GM18867 (cell line): Measurements from ENCODE around the gene ITGA6.
A peak's percentile ranks its signal among the peaks of the same experiment; 100 is the strongest.

Experiments used
- ATAC-seq: cut with Tn5 transposase; IDR thresholded peaks from one replicate; pipeline ENCODE4 v1.9.1; 2021; ENCODE audit warnings: mild to moderate bottlenecking, moderate library complexity; ENCODE audit not compliant: unreplicated experiment

Gene ITGA6

DNA sequence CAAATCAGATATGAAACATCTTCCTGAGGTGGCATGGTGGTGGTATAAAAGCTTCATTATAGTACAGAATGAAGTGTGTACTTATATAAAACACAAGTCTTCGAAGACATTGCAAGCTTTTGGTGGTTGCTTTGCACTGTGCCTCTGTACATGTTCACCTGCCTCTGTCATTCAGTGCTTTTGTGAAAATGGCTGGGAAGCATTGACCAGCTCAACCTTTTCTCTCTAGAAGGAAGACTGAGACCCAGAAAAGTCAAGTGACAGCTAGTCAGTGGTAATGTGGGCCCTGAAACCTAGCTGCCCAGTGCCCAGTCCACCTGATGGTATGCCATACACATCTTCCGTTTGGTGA, 12.1 kb downstream of the ITGA6 start:
- ATAC-seq, result no peak

DNA sequence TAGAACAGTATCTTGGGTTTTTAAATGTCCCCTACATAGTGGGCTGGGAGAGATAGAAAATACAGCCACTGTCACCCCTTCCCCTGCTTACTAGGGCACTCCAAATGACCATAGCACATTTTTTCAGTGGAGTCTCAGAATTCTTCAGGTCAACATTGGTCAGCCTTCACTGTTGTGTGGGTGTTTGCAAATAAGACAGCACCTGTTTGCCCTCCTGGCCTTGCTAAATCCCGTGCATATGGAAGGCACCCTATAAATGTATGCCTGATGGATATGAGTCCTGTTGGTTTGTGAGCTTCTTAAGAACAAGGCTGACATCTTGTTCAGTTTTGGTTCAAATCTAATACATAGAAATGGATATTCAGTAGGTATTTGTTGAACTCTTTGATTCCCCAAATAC, 12.5 kb downstream of the ITGA6 start:
- ATAC-seq, result no peak

DNA sequence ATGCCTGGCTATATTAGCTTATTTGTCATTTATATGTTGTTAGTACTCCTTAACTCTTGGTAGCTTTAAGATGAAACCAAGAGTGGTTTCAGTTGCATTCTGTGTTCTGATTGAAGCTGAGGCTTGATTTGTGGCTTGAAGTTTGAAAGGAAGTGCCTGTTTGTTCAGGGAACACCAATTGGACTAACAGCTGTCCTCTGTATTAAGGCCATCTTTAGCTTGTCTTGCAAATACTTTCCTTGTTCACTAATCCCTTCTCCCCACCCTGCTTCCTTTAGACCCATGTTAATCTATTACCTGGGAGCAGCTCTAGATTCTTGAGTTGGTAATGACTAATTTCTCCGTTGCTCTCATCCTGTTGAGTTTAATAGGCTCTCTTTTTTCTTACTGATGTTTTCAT, 13.4 kb downstream of the ITGA6 start:
- ATAC-seq, result no peak

DNA sequence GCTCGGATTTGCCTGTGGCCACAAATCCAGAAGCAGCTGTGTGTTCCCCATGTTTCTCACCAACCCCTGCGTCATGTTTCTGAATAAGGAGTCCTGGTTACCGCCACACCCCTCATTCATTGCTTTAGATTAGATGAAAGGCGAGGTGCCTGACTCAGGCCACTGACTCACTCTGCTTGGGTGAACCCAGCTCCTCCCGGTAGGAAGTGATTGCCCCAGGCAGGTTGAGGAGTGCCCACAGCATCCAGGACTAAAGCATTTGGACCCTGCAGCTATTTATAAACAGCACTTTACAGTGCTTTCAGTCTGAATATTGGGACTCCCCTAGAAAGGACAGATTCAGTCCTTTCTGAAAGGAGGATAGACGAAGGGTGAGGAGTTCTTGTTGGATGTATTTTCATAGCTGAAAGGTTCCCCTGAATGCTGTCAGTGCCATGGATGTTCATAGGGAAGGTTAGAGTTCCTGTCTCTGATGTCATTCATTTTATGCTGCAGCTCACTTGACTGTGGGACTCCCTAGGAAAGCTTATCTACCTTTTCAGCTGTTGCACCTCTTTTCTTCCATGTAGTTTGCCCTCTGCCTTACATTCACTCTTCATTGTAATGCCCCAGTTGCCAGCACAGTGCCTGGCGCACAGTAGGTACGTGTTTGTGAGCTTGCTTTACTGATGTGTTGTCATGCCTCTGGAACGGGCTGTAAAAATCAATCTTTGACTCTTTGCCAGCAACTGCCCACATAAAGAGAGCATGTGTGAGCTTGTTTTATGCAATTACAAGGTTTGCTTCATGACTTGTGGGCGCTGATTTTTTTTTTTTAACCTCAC, 14.9 kb downstream of the ITGA6 start:
- ATAC-seq, result no peak

DNA sequence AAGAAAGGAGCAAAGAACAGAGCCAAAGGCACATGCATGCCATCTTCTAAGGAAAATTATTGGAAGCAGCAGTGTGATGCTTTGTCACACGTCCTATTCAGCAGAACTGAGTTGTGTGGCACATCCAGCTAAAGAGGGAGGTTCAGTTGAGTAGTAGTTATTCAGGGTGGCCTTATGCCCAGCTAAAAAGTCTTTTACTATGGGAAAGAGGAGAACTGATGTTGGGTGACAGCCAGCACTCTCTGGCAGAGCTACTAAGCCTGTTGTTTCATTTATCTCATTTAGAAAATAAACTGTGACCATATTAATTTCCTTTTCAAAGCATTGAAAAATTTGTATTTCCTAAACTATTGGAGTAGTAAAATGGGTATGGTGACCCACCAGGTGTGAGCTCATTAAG, 18.5 kb downstream of the ITGA6 start:
- no peak for ATAC-seq

DNA sequence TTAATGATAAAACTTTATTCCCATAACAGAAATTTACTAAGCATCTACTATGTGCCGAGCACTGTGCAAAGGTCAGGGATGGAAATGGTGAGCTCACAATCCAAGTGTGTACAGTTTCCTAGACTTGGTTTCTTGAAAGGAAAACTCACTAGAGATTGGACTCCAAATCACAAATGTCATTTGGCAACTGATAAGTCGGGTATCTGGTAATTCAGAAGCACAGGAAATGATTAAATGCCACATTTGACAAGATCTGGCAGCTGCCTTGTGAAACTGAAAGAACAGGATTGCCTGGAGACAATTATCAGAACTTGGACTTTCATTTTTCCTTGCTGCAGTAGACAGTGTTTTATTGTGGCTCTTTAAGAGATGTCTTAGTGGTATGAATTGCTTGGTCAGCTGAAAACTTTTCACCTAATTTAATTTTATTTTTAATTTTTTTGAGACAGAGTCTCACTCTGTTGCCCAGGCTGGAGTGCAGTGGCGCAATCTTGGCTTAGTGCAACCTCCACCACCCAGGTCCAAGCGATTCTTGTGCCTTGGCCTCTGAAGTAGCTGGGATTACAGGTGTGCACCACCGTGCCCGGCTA, 19.2 kb downstream of the ITGA6 start:
- ATAC-seq, result no peak

DNA sequence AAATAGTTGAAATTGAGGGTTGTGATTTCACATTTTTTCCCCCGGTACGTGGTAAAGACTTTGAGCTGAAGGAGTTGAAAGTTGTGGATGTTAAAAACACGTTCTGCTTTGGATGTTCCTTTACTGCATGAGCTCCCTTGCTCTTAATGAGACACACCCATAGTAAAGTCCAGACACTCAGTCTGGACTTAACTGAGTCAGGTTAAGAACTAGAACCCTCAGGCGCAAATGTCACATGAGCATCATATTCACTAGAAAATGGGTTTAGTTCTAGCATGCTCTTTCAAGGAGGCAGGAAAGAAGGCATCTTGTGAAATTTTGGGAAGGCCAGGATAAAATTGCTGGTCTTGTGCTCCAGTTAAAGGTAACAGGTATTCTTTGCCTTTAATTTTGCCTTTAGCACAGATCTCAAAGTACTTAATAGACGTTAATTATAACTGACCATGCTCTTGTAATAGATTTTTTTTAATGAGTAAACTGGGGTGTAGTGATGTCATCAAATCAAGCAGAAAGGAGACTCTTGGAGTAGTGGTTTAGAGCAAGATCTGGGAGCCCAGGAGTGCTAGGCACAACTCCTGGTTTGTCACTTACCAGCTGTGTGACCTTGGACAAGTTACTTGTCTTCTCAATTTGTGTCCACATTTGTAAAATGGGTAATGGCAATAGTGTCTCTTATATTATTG, 20.6 kb downstream of the ITGA6 start:
- ATAC-seq, result no peak

DNA sequence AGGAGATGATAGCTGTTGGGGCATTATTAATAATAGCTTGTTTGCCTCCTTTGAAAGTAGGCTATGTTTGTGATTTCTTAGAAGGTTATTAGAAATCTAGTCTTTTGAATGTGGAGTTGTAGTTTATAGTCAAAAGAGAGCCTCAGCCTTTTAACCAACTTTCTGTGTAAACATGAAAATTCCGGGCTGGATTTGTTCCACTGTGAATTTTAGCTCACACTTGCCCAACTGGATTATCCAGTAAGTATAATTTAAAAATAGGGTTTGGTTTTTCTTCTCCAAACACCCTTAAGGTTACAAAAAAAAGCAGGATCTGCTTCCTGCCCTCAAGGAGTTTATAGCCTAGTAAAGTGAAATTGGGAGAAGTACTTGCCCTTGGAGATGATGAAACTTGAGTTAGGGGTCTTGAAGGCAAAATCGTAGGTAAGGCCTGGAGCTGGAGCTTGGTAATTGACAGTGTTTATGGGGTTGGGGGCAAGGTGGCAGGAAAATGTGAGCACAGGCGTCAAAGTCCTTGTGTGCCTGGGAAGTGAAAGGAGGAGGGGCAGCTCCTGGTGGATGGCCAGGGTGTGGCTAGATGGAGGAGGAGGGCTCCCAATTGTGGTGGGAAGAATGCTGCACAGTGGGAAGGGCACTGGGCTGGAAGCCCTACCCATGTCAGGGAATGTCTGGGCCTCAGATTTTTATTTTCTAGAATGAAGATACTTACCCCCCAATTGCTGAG, 21.3 kb downstream of the ITGA6 start:
- ATAC-seq, result no peak

DNA sequence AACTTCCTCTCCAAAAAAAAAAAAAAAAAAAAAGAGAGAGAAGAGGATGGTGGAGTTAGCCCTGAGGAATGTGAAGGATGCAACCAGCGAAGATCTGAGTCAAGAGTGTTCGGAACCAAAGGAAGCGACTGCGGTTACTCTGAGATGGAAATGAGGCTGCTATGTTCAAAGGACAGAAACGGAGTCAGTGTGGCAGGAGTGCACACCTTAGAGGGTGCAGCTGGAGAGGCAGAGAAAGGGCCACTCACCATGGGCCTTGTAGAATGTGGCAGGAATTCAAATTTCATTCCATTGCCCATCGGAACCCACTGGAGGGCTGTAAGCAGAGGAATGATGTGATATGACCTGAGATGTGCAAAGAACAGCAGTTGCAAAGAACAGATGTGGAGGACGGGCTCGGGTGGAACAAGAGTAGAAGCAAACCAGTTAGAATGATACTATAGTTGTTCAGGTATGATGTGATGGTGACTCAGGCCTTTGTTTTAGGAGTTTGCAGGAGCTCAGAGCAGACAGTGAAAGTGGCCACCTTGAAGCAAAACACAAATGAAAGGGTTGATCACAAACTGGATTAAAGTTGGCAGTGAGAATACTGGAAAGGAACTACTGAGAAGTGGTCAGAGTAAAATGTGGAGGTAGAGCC, 22.6 kb downstream of the ITGA6 start:
- ATAC-seq, result no peak

DNA sequence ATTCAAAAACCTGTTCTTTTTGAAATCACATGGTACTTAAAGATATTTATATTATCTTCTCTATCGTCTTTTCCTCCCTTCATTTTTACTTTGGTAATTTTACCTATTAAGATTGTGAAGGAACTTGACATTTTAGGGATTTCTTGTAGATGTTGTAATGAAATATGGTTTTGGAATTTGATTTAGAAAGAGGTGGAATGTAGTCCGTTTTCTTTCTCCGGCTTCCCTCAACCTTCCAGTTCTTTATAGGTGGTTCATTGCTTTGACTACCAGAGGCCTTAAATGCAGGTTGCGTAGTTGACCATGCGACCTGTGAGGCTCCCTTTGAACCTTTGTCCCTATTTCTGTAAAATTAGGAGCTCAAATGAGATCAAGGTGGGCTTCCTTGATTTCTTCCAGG, 24.5 kb downstream of the ITGA6 start:
- no peak for ATAC-seq

DNA sequence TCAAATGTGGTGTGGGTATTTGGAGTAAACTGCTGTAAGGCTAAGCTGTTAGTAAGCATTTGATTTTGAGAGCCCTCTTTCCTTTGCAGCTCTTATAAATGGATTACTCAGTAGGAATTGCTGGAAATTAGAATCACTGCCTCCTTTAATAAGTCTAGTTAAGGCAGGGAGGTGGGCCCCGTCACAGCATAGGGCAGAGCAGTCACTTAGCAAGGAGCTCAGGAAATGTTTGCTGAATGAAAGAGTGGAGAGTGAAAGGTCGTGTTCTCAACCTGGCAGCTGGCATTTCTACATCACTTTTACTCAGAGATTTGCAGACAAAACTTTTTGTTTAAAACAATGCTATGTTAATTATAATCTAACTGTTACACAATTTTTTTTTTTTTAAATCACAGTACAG, 25.5 kb downstream of the ITGA6 start:
- no peak for ATAC-seq

DNA sequence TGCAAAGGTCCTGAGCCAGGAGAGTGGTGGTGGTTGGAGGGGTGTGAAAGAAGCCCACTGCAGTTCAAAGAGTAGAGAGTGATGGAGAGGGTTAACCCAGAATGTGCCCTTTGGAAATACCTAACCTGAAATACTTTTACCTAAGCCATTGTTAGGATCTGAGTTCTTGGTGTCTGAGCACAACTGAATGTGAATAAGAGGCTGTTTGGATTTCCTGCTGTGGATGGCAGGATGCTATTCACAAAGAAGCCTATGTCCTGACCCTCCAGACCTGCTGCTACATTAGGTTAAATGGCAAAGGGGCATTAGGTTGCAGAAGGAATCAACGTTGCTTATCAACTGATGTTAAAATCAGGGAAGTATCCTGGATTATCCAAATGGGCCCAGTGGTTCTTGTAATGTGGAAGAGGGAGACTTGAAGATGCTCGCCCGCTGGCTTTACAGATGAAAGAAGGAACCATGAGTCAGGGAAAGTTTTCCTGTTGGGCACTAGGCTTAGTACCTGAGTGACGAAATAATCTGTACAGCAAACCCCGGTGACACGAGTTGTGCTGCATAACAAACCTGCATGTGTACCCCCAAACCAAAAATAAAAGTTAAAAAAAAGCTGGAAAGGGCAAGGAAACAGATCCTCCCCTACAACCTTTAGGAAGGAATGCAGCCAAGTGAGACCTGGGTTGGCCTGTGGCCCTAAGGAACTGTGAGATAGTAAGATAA, 27.2 kb downstream of the ITGA6 start:
- ATAC-seq, result no peak

DNA sequence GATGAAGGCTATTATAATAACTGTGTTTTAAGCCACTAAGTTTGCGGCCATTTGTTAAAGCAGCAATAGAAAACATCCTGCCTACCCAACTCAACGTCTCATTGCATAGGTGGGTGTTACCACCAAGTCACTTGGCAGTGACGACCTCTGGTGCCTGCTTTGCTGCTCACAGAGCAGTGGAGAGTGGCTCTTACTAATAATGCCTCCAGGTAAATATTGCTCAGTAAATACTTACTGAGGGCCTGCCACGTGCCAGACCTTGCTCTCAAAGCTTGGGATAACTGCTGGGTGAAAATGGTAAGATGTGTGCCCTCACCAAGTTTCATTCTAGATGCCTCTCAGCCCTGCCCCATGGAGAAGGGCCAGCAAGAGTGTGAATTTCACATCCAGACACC, 27.7 kb downstream of the ITGA6 start:
- no peak for ATAC-seq

DNA sequence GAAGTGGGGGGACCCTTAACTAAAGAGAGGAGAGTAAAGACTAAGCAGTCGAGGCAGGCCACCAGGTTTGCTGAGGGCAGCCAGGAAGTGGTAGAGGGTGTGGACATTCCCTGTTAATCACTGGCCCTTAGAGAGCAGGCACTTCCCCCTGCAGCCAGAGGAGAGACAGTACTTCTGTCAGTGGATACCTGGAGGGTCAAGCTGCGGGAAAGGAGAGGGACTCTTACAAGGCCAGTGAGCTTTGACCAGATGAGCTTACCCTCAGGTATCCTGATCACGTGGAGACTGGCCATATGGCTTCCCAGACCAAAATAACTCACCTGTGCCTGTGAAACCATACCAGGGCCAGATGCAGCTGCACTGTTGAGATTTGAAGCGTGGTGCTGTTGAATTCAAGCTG, 28.6 kb downstream of the ITGA6 start:
- no peak for ATAC-seq

DNA sequence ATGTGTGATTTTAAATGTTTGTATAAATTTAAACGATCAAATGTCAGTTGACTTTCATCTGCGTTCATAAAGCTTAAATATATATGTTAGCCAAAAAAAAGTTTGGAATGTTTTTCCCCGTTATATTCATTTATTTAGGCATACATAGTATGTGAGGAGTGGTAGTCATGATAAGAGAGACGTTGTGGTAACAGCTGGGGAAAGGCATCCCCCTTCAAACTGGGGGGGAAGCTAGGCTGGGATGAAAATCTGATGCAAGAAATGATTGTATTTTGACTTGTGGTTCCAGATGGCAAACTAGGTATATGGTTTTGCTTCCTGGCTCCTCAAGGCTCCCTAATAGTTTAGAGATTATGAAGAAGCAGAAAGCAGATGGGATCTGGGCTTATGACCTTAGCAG, 30.1 kb downstream of the ITGA6 start:
- ATAC-seq, result no peak

DNA sequence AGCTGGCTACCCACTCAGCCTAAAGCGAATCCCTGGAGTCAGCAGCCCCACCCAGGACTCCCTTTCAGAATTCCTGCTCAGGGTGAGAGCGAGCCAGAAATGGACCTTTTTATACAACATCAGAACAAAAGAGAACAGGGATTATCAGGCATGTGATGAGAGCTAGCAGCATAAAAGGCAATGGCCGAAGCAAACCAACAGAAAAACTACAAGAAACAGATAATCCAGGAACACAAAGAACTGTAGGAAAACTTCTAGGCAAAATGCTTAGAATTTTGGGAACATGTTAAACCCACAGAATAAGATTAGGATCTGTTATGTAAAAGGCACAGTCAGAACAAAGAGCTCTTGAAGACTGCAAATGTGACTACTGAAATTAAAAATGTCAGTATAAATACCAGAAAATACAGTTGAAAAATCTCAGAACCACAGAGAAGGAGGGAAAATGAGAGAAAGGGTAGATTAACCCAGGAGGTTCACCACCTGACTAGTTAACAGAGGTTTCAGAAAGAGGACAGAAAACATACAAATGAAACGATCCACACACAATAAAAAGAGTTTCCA, 31.3 kb downstream of the ITGA6 start:
- ATAC-seq, result no peak

DNA sequence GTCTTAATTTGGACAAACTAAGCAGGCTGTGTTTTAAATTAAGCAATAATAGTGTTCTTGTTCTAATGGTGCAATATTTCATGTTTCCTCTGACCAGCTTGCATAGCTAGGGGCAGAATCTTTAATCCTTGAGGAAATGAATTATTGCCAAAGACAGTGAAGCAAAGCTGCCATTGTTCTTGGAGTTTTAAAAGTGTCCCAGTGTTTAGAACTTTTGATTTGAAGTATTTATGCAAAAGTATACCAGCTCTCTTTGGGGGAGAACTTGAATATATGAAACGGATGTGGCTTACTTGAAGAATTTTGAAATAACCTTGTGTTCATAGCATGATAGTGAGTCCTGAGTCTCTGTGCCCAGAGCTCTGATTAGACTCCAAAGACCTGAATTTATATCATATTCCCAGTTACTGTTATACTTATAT, 33.4 kb downstream of the ITGA6 start:
- no peak for ATAC-seq

DNA sequence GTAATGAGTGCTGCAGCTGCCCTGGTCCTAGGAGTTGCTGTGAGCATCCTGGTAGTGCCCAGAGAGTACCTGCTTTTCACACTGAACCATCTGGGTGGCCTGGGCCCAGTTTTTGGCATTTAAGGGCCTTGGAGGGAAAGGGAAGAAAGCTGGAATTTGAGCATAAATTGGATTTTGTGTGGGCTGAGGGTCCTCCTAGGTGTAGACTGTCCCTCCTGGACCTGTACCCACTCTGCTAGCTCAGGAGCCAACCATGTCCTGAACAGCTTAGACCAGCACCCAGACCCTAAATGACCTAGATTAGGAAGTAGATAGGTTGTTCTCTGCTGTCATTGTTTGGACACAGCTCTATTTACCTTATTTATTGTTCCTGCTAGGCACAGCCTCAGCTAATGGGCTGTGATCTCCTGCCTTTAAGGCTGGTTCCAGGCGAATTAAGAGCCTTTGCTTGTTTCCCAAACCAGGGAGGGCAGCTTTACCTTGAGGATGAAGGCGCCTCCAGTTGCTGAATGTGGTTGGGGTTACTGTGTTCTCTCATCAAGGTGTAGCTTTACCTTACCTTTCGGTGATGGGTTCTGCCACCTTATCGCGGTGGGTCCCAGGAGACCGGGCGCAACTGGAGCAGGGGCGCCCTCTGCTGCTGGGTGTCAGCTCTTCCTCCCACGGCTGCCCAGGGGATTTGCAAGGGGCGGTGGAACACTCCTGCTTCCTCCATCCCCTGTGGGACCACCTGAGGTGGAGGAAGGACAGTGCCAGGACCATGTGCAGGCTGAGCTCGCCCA, 34.4 kb downstream of the ITGA6 start:
- peak; percentile 61 for ATAC-seq

DNA sequence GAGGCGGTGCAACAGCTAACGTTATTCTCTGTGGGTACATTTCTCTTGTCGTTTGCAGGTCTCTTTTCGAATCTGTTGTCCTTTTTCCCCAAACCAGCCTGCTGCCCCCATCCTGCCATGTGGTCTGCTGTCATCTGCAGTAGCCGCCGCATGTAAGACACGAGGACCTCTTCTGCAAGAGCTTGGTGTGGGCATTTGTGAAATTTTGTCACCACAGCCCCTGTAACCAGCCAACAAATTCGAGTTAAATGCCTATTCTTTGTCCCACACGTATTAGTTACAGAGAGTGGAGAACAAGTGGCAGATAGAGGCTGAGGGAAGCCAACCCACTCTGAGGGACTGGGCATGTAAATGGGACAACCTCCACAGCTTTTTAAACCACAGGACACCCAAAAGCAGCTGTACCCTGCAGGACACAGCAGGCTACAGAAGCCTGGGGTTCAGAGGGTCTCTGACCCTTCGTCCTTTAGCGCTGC, 35.0 kb downstream of the ITGA6 start:
- ATAC-seq, result peak; percentile 3
